Karpas-422 (cell line): ENCODE data around the gene MFSD1. TPM values are rescaled to one million over a fixed set of nuclear protein-coding genes. Genes with fewer than 3 reads are reported as not detected.

ENCODE experiments used
- DNase-seq: peaks from one replicate; pipeline ENCODE4 v3.0.0-alpha.2; 2015
- H2AFZ ChIP-seq: fragments of 200-600 bp; sonication (generic); 2 replicates; pipeline ENCODE4 v1.6.1; 2014; ENCODE audit warnings: antibody characterized with exemption, low read length, mixed read lengths
- H3K27ac ChIP-seq: fragments of 200-600 bp; sonication (generic); 2 replicates; pipeline ENCODE4 v1.5.1; 2014; ENCODE audit warnings: mild to moderate bottlenecking, low read length, moderate library complexity
- H3K27me3 ChIP-seq: fragments of 200-600 bp; sonication (generic); 2 replicates; pipeline ENCODE4 v1.6.1; 2014; ENCODE audit warnings: low read length, mixed read lengths
- H3K36me3 ChIP-seq: fragments of 200-600 bp; sonication (generic); 2 replicates; pipeline ENCODE4 v1.6.1; 2014; ENCODE audit warnings: low read length, mixed read lengths; ENCODE audit not compliant: insufficient read depth
- H3K4me1 ChIP-seq: fragments of 200-600 bp; sonication (generic); 2 replicates; pipeline ENCODE4 v1.6.1; 2014; ENCODE audit warnings: mild to moderate bottlenecking, low read length, mixed read lengths
- H3K4me2 ChIP-seq: fragments of 200-600 bp; sonication (generic); 2 replicates; pipeline ENCODE4 v1.6.1; 2014; ENCODE audit warnings: low read length, low read depth, mild to moderate bottlenecking; ENCODE audit not compliant: poor library complexity, severe bottlenecking
- H3K4me3 ChIP-seq: fragments of 200-600 bp; sonication (generic); 2 replicates; pipeline ENCODE4 v1.5.1; 2014; ENCODE audit warnings: mild to moderate bottlenecking, antibody characterized with exemption, low read length, mixed read lengths
- H3K79me2 ChIP-seq: fragments of 200-600 bp; sonication (generic); 2 replicates; pipeline ENCODE4 v1.6.1; 2014; ENCODE audit warnings: mild to moderate bottlenecking, low read length, mixed read lengths
- H3K9ac ChIP-seq: fragments of 200-600 bp; sonication (generic); 2 replicates; pipeline ENCODE4 v1.6.0; 2014; ENCODE audit warnings: low read length
- H3K9me2 ChIP-seq: fragments of 200-600 bp; sonication (generic), shearing (Covaris generic); replicated peaks from 2 replicates; pipeline ENCODE4 v1.6.0; 2014; ENCODE audit warnings: mild to moderate bottlenecking, low read length, moderate library complexity; ENCODE audit not compliant: insufficient read depth
- H3K9me3 ChIP-seq: fragments of 300-700, 200-600 bp; sonication (generic); 2 replicates; pipeline ENCODE4 v1.6.1; 2014; ENCODE audit warnings: low read length, mixed read lengths
- H4K20me1 ChIP-seq: fragments of 200-600 bp; sonication (generic); 2 replicates; pipeline ENCODE4 v1.6.1; 2014; ENCODE audit warnings: mild to moderate bottlenecking, antibody characterized with exemption, low read length, low read depth; ENCODE audit not compliant: insufficient read depth
- total RNA-seq: library from RNA; depleted of rRNA; stranded (reverse); fragments of >200 nt; shearing (Covaris generic); gene quantifications from 2 replicates; pipeline ENCODE4 v1.2.3, GENCODE V29; 2014; ENCODE audit warnings: low replicate concordance

MFSD1 gene
- total RNA-seq, 1 experiment from 2014 or later: 114 TPM

GRCh38 chr3:158773845-158774830, 27.7 kb upstream of the MFSD1 start:
- Histone ChIP-seq H4K20me1 (no peaks in the 10 kb centered on the region), H3K4me3 (no peak overlapping the region), H3K9ac (no peak overlapping the region), H3K9me3 (no peaks in the 10 kb centered on the region), H3K4me2 (no peak overlapping the region), H3K36me3 (no peaks in the 10 kb centered on the region), H3K79me2 (no peaks in the 10 kb centered on the region), H3K9me2 (no peaks in the 10 kb centered on the region), H2AFZ (no peak overlapping the region), H3K27ac (no peak overlapping the region), H3K27me3 (no peaks in the 10 kb centered on the region), H3K4me1 (no peaks in the 10 kb centered on the region)
- DNase-seq: no peak

DNA sequence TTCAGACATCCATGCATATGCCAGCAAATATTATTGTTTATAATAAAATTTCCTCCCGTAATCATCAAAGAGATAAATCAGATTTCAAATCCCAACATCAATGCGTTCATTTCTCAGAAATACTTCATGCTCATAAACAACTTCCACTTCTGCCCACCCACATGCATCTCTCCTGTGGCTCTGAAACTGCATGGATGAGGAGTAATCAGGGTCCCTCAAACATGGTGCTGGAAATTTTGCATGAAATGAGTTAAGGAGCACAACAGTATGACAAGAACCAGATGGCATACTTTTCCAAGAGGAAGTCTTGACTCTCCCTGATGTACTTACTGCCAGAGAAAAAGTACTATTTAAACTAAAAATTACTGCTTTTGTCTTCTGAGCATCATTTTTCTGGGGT, 26.9 kb upstream of the MFSD1 start:
- H3K4me2 ChIP-seq: no peak overlapping the region
- H3K27ac ChIP-seq: no peak overlapping the region
- H3K27me3 ChIP-seq: no peaks in the 10 kb centered on the region
- no peak overlapping the region for H3K9ac ChIP-seq
- no peaks in the 10 kb centered on the region for H3K79me2 ChIP-seq
- no peaks in the 10 kb centered on the region for H3K36me3 ChIP-seq
- H3K4me1 ChIP-seq: no peaks in the 10 kb centered on the region
- no peaks in the 10 kb centered on the region for H4K20me1 ChIP-seq
- no peaks in the 10 kb centered on the region for H3K9me3 ChIP-seq
- H3K4me3 ChIP-seq: no peak overlapping the region
- no peak for DNase-seq
- H2AFZ ChIP-seq: no peak overlapping the region
- no peaks in the 10 kb centered on the region for H3K9me2 ChIP-seq

GRCh38 chr3:158775426-158776410, 26.1 kb upstream of the MFSD1 start:
- H4K20me1 ChIP-seq: no peaks in the 10 kb centered on the region
- no peak for DNase-seq
- no peak overlapping the region for H2AFZ ChIP-seq
- no peaks in the 10 kb centered on the region for H3K9me3 ChIP-seq
- H3K79me2 ChIP-seq: no peaks in the 10 kb centered on the region
- no peaks in the 10 kb centered on the region for H3K9me2 ChIP-seq
- no peak overlapping the region for H3K27ac ChIP-seq
- H3K4me1 ChIP-seq: no peaks in the 10 kb centered on the region
- H3K36me3 ChIP-seq: no peaks in the 10 kb centered on the region
- H3K27me3 ChIP-seq: no peaks in the 10 kb centered on the region
- no peak overlapping the region for H3K9ac ChIP-seq
- no peak overlapping the region for H3K4me2 ChIP-seq
- H3K4me3 ChIP-seq: no peak overlapping the region

DNA sequence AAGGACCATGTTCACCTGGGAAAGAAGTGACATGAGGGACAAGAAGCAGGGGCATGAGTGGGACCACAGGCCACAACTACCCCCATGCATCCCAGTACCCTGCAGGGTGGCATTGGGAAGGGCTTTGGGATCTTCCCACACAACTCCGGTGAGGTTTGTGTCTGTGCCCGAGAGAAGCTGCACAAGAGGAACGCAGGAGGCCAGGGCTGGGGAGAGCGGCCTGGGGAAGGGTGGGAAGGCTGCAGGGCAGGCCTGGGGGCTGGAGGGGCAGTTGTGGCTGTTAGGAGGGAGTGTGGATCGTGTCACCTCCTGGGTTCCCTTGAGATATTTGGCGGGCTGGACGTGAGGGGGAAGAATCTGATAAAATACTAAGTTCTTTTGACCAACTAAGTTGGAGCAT, 25.3 kb upstream of the MFSD1 start:
- H3K79me2 ChIP-seq: no peaks in the 10 kb centered on the region
- H3K36me3 ChIP-seq: no peaks in the 10 kb centered on the region
- no peak for DNase-seq
- H3K9me2 ChIP-seq: no peaks in the 10 kb centered on the region
- H3K9ac ChIP-seq: no peak overlapping the region
- no peaks in the 10 kb centered on the region for H3K27me3 ChIP-seq
- no peak overlapping the region for H3K4me3 ChIP-seq
- no peak overlapping the region for H3K27ac ChIP-seq
- H4K20me1 ChIP-seq: no peaks in the 10 kb centered on the region
- no peak overlapping the region for H3K4me2 ChIP-seq
- no peak overlapping the region for H2AFZ ChIP-seq
- no peaks in the 10 kb centered on the region for H3K9me3 ChIP-seq
- no peaks in the 10 kb centered on the region for H3K4me1 ChIP-seq

DNA sequence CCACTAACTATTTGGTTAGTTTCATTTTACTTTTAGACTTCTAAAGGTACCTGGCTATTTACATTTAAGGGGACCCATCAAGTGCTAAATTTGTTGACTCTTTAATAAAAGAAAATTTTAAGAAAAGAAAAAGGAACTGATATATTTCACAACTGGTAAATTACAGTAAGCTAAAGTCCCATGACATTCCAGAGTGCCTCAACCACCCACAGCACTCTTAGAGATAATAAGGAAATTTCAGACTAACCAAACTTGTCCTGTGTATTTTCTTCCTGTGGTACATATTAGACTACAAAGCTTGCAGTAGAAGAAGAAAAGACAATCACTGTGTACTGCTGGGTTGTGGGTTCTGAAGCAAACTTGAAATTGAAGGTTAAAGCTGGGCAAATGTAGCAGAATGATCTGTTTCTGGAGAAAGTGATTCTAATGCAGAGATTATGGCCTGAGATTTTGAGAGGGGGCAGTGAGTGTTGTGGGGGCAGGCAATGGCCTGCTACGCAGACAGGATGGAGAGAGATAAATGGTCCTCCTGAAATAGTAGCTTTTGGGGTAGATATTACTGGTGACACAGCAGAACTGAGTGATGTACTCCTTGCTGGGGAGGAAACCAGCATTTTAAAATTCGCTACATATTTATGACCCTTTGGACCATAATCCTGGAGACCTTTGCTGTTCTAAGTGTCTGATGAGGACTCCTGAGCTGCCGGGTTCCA, 24.5 kb upstream of the MFSD1 start:
- Histone ChIP-seq H4K20me1 (no peaks in the 10 kb centered on the region), H3K4me3 (no peak overlapping the region), H3K9me2 (no peaks in the 10 kb centered on the region), H3K4me2 (no peak overlapping the region), H2AFZ (no peak overlapping the region), H3K36me3 (no peaks in the 10 kb centered on the region), H3K9me3 (no peaks in the 10 kb centered on the region), H3K79me2 (no peaks in the 10 kb centered on the region), H3K27ac (no peak overlapping the region), H3K27me3 (no peaks in the 10 kb centered on the region), H3K9ac (no peak overlapping the region), H3K4me1 (no peaks in the 10 kb centered on the region)
- no peak for DNase-seq

DNA sequence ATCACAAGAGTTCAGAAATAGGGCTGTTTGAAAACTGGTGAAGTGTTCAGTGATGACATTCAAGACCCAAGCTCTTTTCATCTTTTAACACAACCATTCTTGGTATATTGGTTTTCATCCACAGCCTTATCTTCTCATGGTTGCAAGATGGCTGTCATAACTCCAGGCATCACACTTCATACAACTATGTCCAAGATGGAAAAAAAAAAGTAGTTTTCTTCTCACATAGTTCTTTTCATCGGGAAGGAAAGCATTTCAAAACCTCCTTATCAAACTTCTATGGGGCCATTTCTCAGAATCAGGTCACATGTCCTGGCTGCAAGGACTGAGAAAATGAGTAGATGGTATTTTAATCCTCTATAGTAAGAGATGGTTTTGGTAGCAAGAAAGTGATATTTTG, 21.1 kb upstream of the MFSD1 start:
- Histone ChIP-seq H3K36me3 (no peaks in the 10 kb centered on the region), H3K4me1 (no peaks in the 10 kb centered on the region), H3K9me3 (no peaks in the 10 kb centered on the region), H3K4me2 (no peak overlapping the region), H3K27me3 (no peaks in the 10 kb centered on the region), H3K9ac (no peak overlapping the region), H4K20me1 (no peaks in the 10 kb centered on the region), H2AFZ (no peak overlapping the region), H3K79me2 (no peaks in the 10 kb centered on the region), H3K4me3 (no peak overlapping the region), H3K9me2 (no peaks in the 10 kb centered on the region), H3K27ac (no peak overlapping the region)
- DNase-seq: no peak

DNA sequence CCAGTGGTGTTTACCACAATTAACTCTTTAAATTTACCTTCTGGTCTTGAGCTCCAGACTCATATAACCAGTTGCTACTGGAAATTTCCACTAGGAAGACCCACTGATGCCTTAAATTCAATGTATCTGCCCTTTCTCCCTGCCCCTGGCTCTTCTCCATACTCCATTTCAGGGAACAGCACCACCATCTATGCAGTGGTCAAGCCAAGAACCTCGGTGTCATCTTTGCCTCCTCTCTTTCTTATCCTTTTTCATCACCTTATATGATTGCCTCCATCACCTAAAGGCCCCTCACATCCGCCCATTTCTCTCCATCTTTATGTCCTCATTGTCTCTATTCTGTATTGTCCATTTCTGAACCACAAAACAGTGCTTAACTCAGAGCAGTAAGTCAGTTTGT, 20.7 kb upstream of the MFSD1 start:
- no peaks in the 10 kb centered on the region for H3K79me2 ChIP-seq
- no peaks in the 10 kb centered on the region for H3K9me3 ChIP-seq
- H3K4me2 ChIP-seq: no peak overlapping the region
- H3K4me3 ChIP-seq: no peak overlapping the region
- H3K9me2 ChIP-seq: no peaks in the 10 kb centered on the region
- H3K4me1 ChIP-seq: no peaks in the 10 kb centered on the region
- no peak overlapping the region for H2AFZ ChIP-seq
- no peaks in the 10 kb centered on the region for H3K36me3 ChIP-seq
- H3K27me3 ChIP-seq: no peaks in the 10 kb centered on the region
- no peaks in the 10 kb centered on the region for H4K20me1 ChIP-seq
- H3K9ac ChIP-seq: no peak overlapping the region
- H3K27ac ChIP-seq: no peak overlapping the region
- no peak for DNase-seq
